ENCODE measurements around the gene ARHGAP1.

- no peak for TF ChIP-seq CTCF (IDR thresholded peaks at IDR 0.05; ENCODE audit: insufficient read depth, low read length)
- no peak for TF ChIP-seq POLR2AphosphoS5 (IDR thresholded peaks at IDR 0.05; ENCODE audit: low read depth)
These were observed 28.9 kb upstream of the ARHGAP1 start for GRCh38 chr11:46729110-46730027.
